ENCODE results near the gene KAZN. TPM values are rescaled to one million over a fixed set of nuclear protein-coding genes. Genes with fewer than 3 reads are reported as not detected.

KAZN gene
- polyA plus RNA-seq, 1 donor (not counting 4 experiments of a cell fraction or from before 2014, with no cell fraction given): 5.9 TPM

DNA sequence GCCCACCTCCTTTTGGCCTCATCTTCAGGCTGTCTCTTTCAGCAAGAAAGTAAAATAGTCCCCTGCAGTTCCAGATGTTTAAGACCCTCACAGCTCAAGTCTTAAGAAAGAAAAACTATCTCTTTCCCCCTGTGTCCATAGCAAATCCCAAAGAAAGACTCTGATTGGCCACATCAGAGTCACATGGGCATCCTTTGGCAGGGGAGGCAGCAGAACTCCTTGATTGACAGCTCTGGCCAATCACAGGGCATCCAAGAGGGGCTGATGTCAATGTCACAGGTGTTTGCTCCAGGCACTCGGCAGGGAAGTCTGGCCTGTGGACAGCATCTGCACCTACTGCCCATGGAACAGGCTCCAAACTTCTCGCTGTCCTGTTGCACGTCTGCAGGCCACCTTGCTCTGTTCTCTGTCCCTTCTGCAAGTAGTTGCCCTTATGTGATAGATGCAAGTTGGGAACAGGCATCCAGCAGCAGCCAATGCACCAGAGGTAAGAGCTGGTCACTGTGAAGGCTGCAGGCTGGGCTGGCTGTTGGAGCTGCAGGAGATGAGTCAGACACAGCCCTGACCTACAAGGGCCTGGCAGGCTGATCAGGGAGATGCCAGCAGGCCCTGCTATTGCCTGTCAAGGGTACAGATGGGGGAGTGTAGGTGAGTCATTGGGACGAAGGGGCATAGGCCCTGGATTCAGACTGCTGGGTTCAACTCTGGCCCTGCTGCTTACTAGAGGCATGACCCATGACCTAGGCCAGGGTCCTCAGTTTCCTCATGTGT, 458.2 kb downstream of the KAZN start:
- H3K4me1 ChIP-seq (ENCODE audit: control insufficient read depth, extremely low read depth, insufficient read depth, low read length): no peaks in the 10 kb centered on the region
- no peaks in the 10 kb centered on the region for H3K9me1 ChIP-seq (ENCODE audit: control insufficient read depth, extremely low read depth, insufficient read depth, low read length)
- H2AFZ ChIP-seq (ENCODE audit: control insufficient read depth, low read length): no peak overlapping the region
- FAIRE-seq (no peak), DNase-seq (ENCODE audit: low read depth, low spot score) (no peak)
- no peaks in the 10 kb centered on the region for H3K9me3 ChIP-seq (ENCODE audit: control insufficient read depth, low read depth, low read length)
- no peak overlapping the region for H3K4me3 ChIP-seq (ENCODE audit: control insufficient read depth in 2 of 3, extremely low read depth in 1 of 3, insufficient read depth in 2 of 3, low read depth in 1 of 3, low read length in 3 of 3)
- peaks cover 10 to 20% of the 10 kb centered on the region in 2 experiments for H3K36me3 ChIP-seq (ENCODE audit: control insufficient read depth in 2 of 2, extremely low read depth in 1 of 2, insufficient read depth in 2 of 2, low read length in 2 of 2)
- H3K79me2 ChIP-seq (ENCODE audit: control insufficient read depth, insufficient read depth, low read length): no peaks in the 10 kb centered on the region
- H3K4me2 ChIP-seq (ENCODE audit: control insufficient read depth, extremely low read depth, insufficient read depth, low read depth, low read length): no peak overlapping the region
- H3K9ac ChIP-seq (ENCODE audit: control insufficient read depth, extremely low read depth, insufficient read depth, low read length): no peak overlapping the region
- TF ChIP-seq EZH2 (IDR thresholded peaks at IDR 0.05; ENCODE audit: low read length) (no peak), CTCF (optimal IDR thresholded peaks at IDR 0.05 in 1 of 3, IDR thresholded peaks at IDR 0.05 in 1 of 3, conservative IDR thresholded peaks at IDR 0.05 in 1 of 3; ENCODE audit: extremely low read depth in 1 of 3, insufficient read depth in 2 of 3, low read length in 3 of 3) (no peak)
- H3K27me3 ChIP-seq (ENCODE audit: control insufficient read depth, extremely low read depth, insufficient read depth, low read length): no peaks in the 10 kb centered on the region
- no peak overlapping the region for H3K27ac ChIP-seq (ENCODE audit: control insufficient read depth, insufficient read depth, low read length)
- dilution Hi-C loops (cut with MboI; ENCODE audit: extremely low pct_ligation_motif_present, low sequenced_read_pairs): no loop called here
- no peaks in the 10 kb centered on the region for H4K20me1 ChIP-seq (ENCODE audit: control insufficient read depth, extremely low read depth, insufficient read depth, low read length)

- no peak overlapping the region for H3K27ac ChIP-seq (ENCODE audit: control insufficient read depth, insufficient read depth, low read length)
- peaks cover 3% of the 10 kb centered on the region for H3K9me3 ChIP-seq (ENCODE audit: control insufficient read depth, low read depth, low read length)
- no peaks in the 10 kb centered on the region for H3K27me3 ChIP-seq (ENCODE audit: control insufficient read depth, extremely low read depth, insufficient read depth, low read length)
- H3K4me1 ChIP-seq (ENCODE audit: control insufficient read depth, extremely low read depth, insufficient read depth, low read length): no peaks in the 10 kb centered on the region
- H3K4me3 ChIP-seq (ENCODE audit: control insufficient read depth in 2 of 3, extremely low read depth in 1 of 3, insufficient read depth in 2 of 3, low read depth in 1 of 3, low read length in 3 of 3): no peak overlapping the region
- FAIRE-seq (no peak), DNase-seq (ENCODE audit: low read depth, low spot score) (no peak)
- TF ChIP-seq EZH2 (IDR thresholded peaks at IDR 0.05; ENCODE audit: low read length) (no peak), CTCF (optimal IDR thresholded peaks at IDR 0.05 in 1 of 3, IDR thresholded peaks at IDR 0.05 in 1 of 3, conservative IDR thresholded peaks at IDR 0.05 in 1 of 3; ENCODE audit: extremely low read depth in 1 of 3, insufficient read depth in 2 of 3, low read length in 3 of 3) (no peak)
- H2AFZ ChIP-seq (ENCODE audit: control insufficient read depth, low read length): no peak overlapping the region
- H3K9ac ChIP-seq (ENCODE audit: control insufficient read depth, extremely low read depth, insufficient read depth, low read length): no peak overlapping the region
- dilution Hi-C loops (cut with MboI; ENCODE audit: extremely low pct_ligation_motif_present, low sequenced_read_pairs): no loop called here
- H3K4me2 ChIP-seq (ENCODE audit: control insufficient read depth, extremely low read depth, insufficient read depth, low read depth, low read length): no peak overlapping the region
- H3K79me2 ChIP-seq (ENCODE audit: control insufficient read depth, insufficient read depth, low read length): no peaks in the 10 kb centered on the region
- no peaks in the 10 kb centered on the region for H4K20me1 ChIP-seq (ENCODE audit: control insufficient read depth, extremely low read depth, insufficient read depth, low read length)
- peaks cover 10 to 27% of the 10 kb centered on the region in 2 experiments for H3K36me3 ChIP-seq (ENCODE audit: control insufficient read depth in 2 of 2, extremely low read depth in 1 of 2, insufficient read depth in 2 of 2, low read length in 2 of 2)
- H3K9me1 ChIP-seq (ENCODE audit: control insufficient read depth, extremely low read depth, insufficient read depth, low read length): no peaks in the 10 kb centered on the region
Observed at GRCh38 chr1:15057834-15058233, 459.3 kb downstream of the KAZN start.
